ENCODE data around the gene BTRC.
"Not testable (repeated sequence)": the region's sequence is repeated elsewhere in the genome, so short reads cannot be mapped to it uniquely, and the experiment has no call there.

The BTRC gene

GRCh38 chr10:101388676-101389276 is 34.8 kb downstream of the BTRC start:
- DNase-seq: no peak

GRCh38 chr10:101389532-101389931 is 35.6 kb downstream of the BTRC start:
- DNase-seq: not testable (repeated sequence)

- no peak for DNase-seq
These were observed 36.1 kb downstream of the BTRC start for GRCh38 chr10:101389986-101390531.

GRCh38 chr10:101393378-101393777 is 39.4 kb downstream of the BTRC start:
- no peak for DNase-seq

- no peak for DNase-seq
These were observed 40.7 kb downstream of the BTRC start for GRCh38 chr10:101394524-101395133.

GRCh38 chr10:101397140-101397539 is 43.2 kb downstream of the BTRC start:
- no peak for DNase-seq

- no peak for DNase-seq
These were observed 46.6 kb downstream of the BTRC start for GRCh38 chr10:101400585-101400984.

GRCh38 chr10:101402711-101403110 is 48.7 kb downstream of the BTRC start:
- DNase-seq: no peak

GRCh38 chr10:101403161-101403560 is 49.2 kb downstream of the BTRC start:
- DNase-seq: no peak

- DNase-seq: no peak
These were observed 51.0 kb downstream of the BTRC start for GRCh38 chr10:101405001-101405400.

- no peak for DNase-seq
These were observed 57.6 kb downstream of the BTRC start for GRCh38 chr10:101411598-101411997.

GRCh38 chr10:101414034-101414433 is 60.1 kb downstream of the BTRC start:
- no peak for DNase-seq

GRCh38 chr10:101415884-101416283 is 61.9 kb downstream of the BTRC start:
- no peak for DNase-seq

GRCh38 chr10:101421967-101422366 is 68.0 kb downstream of the BTRC start:
- not testable (repeated sequence) for DNase-seq

GRCh38 chr10:101425535-101425934 is 71.6 kb downstream of the BTRC start:
- DNase-seq: no peak

GRCh38 chr10:101428036-101428435 is 74.1 kb downstream of the BTRC start:
- DNase-seq: no peak

- no peak for DNase-seq
These were observed 75.5 kb downstream of the BTRC start for GRCh38 chr10:101429423-101429822.

GRCh38 chr10:101436302-101436701 is 82.3 kb downstream of the BTRC start:
- no peak for DNase-seq

- DNase-seq: no peak
These were observed 85.0 kb downstream of the BTRC start for GRCh38 chr10:101438881-101439391.

- no peak for DNase-seq
These were observed 87.8 kb downstream of the BTRC start for GRCh38 chr10:101441541-101442455.

- no peak for DNase-seq
These were observed 88.5 kb downstream of the BTRC start for GRCh38 chr10:101442456-101442800.

GRCh38 chr10:101444058-101444898 is 90.3 kb downstream of the BTRC start:
- DNase-seq: no peak

GRCh38 chr10:101446071-101446470 is 92.1 kb downstream of the BTRC start:
- DNase-seq: no peak

Data from activated naive CD4-positive, alpha-beta T cell (primary cell).